ENCODE data around the gene P3R3URF.

DNA sequence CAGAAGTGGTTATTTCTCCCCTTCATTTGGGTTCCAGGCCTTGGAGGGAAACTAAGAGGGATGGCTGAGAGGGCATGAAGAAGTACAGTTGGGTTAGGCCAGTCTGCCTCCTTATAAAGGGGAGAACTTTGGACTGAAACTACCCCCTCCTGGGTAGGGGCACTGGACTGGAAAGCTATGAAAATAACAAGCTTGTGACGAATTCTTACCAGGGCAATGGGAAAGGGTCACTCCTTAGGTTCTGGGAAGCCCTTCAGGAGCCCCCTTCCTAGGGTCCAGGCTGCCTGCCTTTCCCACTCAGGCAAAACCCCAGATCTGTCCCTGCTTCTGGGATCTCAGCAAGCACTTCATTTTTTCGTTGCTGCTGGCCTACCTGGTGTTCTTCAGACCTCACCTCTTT, 9.8 kb upstream of the P3R3URF start:
- TF ChIP-seq, protein P1, sequence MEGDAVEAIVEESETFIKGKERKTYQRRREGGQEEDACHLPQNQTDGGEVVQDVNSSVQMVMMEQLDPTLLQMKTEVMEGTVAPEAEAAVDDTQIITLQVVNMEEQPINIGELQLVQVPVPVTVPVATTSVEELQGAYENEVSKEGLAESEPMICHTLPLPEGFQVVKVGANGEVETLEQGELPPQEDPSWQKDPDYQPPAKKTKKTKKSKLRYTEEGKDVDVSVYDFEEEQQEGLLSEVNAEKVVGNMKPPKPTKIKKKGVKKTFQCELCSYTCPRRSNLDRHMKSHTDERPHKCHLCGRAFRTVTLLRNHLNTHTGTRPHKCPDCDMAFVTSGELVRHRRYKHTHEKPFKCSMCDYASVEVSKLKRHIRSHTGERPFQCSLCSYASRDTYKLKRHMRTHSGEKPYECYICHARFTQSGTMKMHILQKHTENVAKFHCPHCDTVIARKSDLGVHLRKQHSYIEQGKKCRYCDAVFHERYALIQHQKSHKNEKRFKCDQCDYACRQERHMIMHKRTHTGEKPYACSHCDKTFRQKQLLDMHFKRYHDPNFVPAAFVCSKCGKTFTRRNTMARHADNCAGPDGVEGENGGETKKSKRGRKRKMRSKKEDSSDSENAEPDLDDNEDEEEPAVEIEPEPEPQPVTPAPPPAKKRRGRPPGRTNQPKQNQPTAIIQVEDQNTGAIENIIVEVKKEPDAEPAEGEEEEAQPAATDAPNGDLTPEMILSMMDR (IDR thresholded peaks at IDR 0.05; ENCODE audit: insufficient read depth, low read depth, low read length), result no peak
- TF ChIP-seq EZH2 (IDR thresholded peaks at IDR 0.05; ENCODE audit: insufficient read depth, low read length), result no peak
